Stomach (tissue), 9 donors: ENCODE data around the gene HPN. TPM values are rescaled to one million over a fixed set of nuclear protein-coding genes. Genes with fewer than 3 reads are reported as not detected.

Source experiments
- DNase-seq, 2 donors: peaks; one replicate each; pipeline versions ENCODE4 v3.0.0 to v3.0.0-alpha.2; 2013 to 2019
- H3K27ac ChIP-seq, 5 donors: fragments of 200-600 bp in 4 of 5; sonication (generic) in 4 of 5; one replicate each; pipeline ENCODE4 v1.5.1; 2013 to 2019; ENCODE audit warnings: mild to moderate bottlenecking in 1 of 5, moderate library complexity in 1 of 5
- H3K27me3 ChIP-seq, 3 donors: fragments of 200-600 bp; sonication (generic); one replicate each; pipeline ENCODE4 v1.5.1; 2017 to 2019; ENCODE audit warnings: mixed run types in 1 of 3
- H3K36me3 ChIP-seq, 4 donors: fragments of 200-600 bp; sonication (generic); 1 replicate in 3 of 4; 2 replicates in 1 of 4; pipeline ENCODE4 v1.5.1; 2016 to 2019
- H3K4me1 ChIP-seq, 4 donors: fragments of 200-600 bp; sonication (generic); one replicate each; pipeline ENCODE4 v1.5.1; 2016 to 2019
- H3K4me3 ChIP-seq, 4 donors: fragments of 200-600 bp; sonication (generic) in 3 of 4; one replicate each; pipeline ENCODE4 v1.5.1; 2016 to 2019; ENCODE audit warnings: mild to moderate bottlenecking in 1 of 4
- H3K9me3 ChIP-seq, 4 donors: fragments of 200-600 bp; sonication (generic); one replicate each; pipeline ENCODE4 v1.5.1; 2016 to 2019
- EP300 ChIP-seq: sonication (generic); formaldehyde crosslinking; IDR thresholded peaks from one replicate; pipeline ENCODE4 v1.6.1; 2017; ENCODE audit warnings: antibody characterized with exemption
- POLR2A ChIP-seq, 4 donors: fragments of 450-650 bp; IDR thresholded peaks; one replicate each; pipeline ENCODE4 v1.6.1; 2016; ENCODE audit warnings: antibody characterized with exemption in 4 of 4, control low read depth in 2 of 4, mild to moderate bottlenecking in 1 of 4, moderate library complexity in 1 of 4
- POLR2AphosphoS5 ChIP-seq, 3 donors: sonication (generic); formaldehyde crosslinking; IDR thresholded peaks; one replicate each; pipeline ENCODE4 v1.6.1; 2016; ENCODE audit warnings: antibody characterized with exemption in 3 of 3
- WGBS, 5 donors: extraction: QIAGEN DNeasy Blood & Tissue Kit in 3 of 5; methylation state at CpG; one replicate each; pipeline versions ENCODE4 v1.1.5 to v1.1.7; 2013 to 2018; 5-methylcytosine and 5-hydroxymethylcytosine counted together
- intact Hi-C: fragments of 100-400 bp; cut with DNase I; formaldehyde crosslinking; loops from one replicate; pipeline ENCODE4 v1.15.1; 2023; ENCODE audit warnings: low total_unique reads
- polyA plus RNA-seq, 3 donors: library from polyadenylated mRNA; stranded (reverse); fragments of 200-250 nt; gene quantifications; one replicate each; pipeline ENCODE4 v1.2.3, GENCODE V29; 2013
- total RNA-seq, 5 donors: library from RNA; depleted of rRNA; stranded (reverse); fragments of >200 nt; gene quantifications; one replicate each; pipeline versions ENCODE4 v1.1.0 to v1.2.3, GENCODE V29; 2014 to 2016
- TF ChIP-seq, protein P1 (sequence below), 7 experiments: fragments of 450-650 bp in 4 of 7; fragments of 200-600 bp in 3 of 7; sonication (generic) in 3 of 7; IDR thresholded peaks; one replicate each; pipeline ENCODE4 v1.5.1; 2016 to 2019; ENCODE audit warnings: antibody characterized with exemption in 7 of 7, control low read depth in 2 of 7, mild to moderate bottlenecking in 1 of 7
- donor health status: healthy with polysubstance abuse.
- donor health status: Bipolar disorder and iron deficiency.
- donor health status: healthy.

HPN gene
- total and polyA plus RNA-seq, 8 donors, result 14.7 to 45.2 (median 28.6) TPM; not detected in 1

DNA sequence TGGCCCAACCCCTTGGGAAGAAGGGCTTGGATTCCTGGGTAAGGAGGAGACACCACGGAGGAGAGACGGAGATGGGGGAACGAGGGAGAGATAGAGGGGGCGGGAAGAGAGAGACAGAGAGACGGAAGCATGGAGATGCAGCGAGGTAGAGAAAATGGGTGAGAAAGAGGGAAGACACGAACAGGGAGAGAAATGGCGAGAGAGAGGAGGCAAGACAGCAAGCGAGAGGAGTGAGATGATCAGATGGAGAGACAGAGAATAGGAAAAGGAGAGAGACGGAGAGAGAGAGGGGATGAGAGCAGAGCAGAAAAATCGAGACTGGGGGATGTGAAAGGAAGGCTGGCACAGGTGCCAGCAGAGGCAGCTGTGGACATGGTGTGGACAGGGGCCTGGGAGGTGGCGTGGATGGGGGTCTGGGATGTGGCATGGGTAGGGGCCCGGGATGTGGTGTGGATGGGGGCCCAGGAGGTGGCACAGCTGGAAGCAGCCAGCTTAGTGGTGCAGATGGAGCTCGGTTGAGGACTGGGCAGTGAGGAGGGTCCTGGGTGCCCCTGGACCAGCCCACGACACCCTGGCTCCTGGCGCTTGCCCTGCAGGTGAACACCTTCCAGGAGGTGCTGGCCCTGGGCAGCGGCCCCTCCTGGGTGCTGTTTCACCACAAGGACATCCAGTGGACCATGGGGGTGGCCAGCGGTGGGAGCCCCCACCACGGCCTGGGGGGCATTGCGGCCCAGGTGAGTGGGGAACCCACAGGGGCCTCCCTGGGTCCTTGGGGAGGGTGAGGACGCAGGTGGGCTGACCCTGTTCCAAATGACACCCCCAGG is 33.9 kb downstream of the HPN start:
- whole genome bisulfite sequencing, 5 donors, result 87 to 93% (median 90%) methylated on average over 17 to 21 of the region's 21 CpGs
- Histone ChIP-seq H3K4me1 (no peaks in the 10 kb centered on the region), H3K4me3 (no peak overlapping the region), H3K36me3 (no peaks in the 10 kb centered on the region), H3K27me3 (no peaks in the 10 kb centered on the region), H3K27ac (no peak overlapping the region), H3K9me3 (peaks cover 0 to 5% (median 3%) of the 10 kb centered on the region in 4 donors)
- no peak for DNase-seq
- TF ChIP-seq, protein P1, sequence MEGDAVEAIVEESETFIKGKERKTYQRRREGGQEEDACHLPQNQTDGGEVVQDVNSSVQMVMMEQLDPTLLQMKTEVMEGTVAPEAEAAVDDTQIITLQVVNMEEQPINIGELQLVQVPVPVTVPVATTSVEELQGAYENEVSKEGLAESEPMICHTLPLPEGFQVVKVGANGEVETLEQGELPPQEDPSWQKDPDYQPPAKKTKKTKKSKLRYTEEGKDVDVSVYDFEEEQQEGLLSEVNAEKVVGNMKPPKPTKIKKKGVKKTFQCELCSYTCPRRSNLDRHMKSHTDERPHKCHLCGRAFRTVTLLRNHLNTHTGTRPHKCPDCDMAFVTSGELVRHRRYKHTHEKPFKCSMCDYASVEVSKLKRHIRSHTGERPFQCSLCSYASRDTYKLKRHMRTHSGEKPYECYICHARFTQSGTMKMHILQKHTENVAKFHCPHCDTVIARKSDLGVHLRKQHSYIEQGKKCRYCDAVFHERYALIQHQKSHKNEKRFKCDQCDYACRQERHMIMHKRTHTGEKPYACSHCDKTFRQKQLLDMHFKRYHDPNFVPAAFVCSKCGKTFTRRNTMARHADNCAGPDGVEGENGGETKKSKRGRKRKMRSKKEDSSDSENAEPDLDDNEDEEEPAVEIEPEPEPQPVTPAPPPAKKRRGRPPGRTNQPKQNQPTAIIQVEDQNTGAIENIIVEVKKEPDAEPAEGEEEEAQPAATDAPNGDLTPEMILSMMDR (IDR thresholded peaks at IDR 0.05), result no peak
- intact Hi-C loops, result no loop called here

DNA sequence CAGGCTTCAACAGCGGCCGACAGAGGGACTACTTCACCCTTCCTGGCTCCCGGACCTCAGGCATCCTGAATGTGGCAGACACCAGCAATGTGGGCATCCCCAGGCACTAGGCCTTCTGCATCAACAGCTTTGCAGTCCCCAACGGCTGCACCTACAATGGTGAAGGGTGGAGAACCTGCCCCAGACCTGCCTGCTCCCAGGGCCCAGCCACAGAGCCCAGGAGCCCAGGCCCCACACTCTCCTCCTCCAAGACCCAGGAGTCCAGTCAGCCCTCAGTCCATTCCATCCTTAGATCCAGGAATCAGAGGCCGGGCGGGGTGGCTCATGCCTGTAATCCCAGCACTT is 34.5 kb downstream of the HPN start:
- no peaks in the 10 kb centered on the region for H3K9me3 ChIP-seq
- DNase-seq, result no peak
- no peaks in the 10 kb centered on the region for H3K27me3 ChIP-seq
- WGBS, 5 donors, result 78 to 94% (median 87%) methylated on average over 2 to 6 of the region's 6 CpGs; no CpG with 5 or more reads in 1 of the 5 donors
- H3K36me3 ChIP-seq, result no peaks in the 10 kb centered on the region
- no peaks in the 10 kb centered on the region for H3K4me1 ChIP-seq
- H3K4me3 ChIP-seq, result no peak overlapping the region
- TF ChIP-seq, protein P1 (IDR thresholded peaks at IDR 0.05), result no peak
- TF ChIP-seq POLR2AphosphoS5 (IDR thresholded peaks at IDR 0.05), result no peak
- TF ChIP-seq EP300, result no peak
- TF ChIP-seq POLR2A (IDR thresholded peaks at IDR 0.05), result no peak
- intact Hi-C loops, result no loop called here
- H3K27ac ChIP-seq, result no peak overlapping the region

DNA sequence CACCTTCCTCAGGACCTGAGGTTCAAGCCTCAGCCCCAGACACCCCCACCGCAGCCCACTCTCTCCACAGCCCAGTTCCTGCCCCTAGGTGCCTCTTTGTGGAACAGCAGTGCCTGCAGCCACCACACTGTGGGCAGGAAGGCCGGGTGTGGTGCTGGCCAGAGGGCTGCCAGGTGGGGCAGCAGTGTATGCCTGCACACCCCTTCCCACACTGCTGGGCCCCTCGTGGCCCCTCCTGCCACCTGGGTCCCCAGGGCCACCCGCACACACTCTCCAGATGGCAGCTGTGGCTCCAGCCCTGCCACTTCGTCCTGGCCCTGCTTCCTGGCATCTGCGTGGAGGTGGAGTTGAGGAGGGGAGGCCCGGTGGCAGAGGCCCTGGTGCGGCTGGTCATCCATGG is 35.1 kb downstream of the HPN start:
- intact Hi-C loops, result no loop called here
- DNase-seq, result no peak

DNA sequence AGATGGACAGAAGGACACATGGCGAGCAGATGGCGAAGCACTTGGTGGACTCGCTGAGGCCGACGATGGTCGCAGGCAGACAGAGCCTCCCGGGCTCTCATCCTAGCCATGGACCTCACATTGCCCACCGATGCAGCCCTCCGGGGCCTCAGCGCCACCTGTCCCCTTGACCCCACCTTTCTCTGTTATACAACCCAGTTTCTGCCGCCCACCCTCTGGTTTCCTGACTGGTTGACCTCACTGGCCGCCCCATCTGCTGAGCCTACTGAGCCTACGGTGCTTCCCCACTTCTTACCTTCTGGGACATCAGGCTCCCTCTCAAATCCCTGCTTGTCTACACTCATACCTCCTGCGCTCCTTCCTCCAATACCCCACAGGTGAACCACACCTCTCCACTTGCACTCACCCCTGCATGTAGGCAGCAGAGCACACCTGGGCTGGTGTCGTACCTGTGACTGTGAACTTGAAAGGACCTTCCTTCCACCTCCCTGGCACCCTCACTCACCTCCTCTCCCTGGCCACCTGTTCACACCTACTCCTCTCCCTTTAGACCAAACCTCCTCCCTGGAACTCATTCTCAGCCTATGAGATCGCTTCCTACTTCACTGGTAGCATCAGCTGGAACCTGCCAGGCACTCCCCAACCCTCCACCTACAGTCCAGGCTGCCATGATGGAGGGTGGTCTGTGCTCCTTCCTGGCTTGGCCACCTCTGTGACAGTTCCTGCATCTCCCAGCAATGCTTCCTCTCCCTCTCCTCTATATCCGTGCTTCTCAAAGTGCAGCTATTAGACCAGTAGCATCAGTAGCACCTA is 36.1 kb downstream of the HPN start:
- no peaks in the 10 kb centered on the region for H3K4me1 ChIP-seq
- TF ChIP-seq, protein P1 (IDR thresholded peaks at IDR 0.05), result no peak
- no peak for TF ChIP-seq POLR2A (IDR thresholded peaks at IDR 0.05)
- no peak for TF ChIP-seq POLR2AphosphoS5 (IDR thresholded peaks at IDR 0.05)
- TF ChIP-seq EP300, result no peak
- WGBS, 5 donors, result 85 to 93% (median 91%) methylated on average over 17 of the region's 17 CpGs
- H3K9me3 ChIP-seq, result no peaks in the 10 kb centered on the region
- intact Hi-C loops, result no loop called here
- H3K36me3 ChIP-seq, result no peaks in the 10 kb centered on the region
- no peak overlapping the region for H3K4me3 ChIP-seq
- no peak for DNase-seq
- no peaks in the 10 kb centered on the region for H3K27me3 ChIP-seq
- H3K27ac ChIP-seq, result no peak overlapping the region

More for the DNA sequence above, 35.1 kb downstream of the HPN start:
- Histone ChIP-seq H3K27ac (no peak overlapping the region), H3K4me1 (no peaks in the 10 kb centered on the region), H3K4me3 (no peak overlapping the region), H3K9me3 (no peaks in the 10 kb centered on the region), H3K36me3 (no peaks in the 10 kb centered on the region), H3K27me3 (no peaks in the 10 kb centered on the region)
- 60 to 85% (median 70%) methylated on average over 7 to 8 of the region's 8 CpGs for WGBS, 5 donors
- TF ChIP-seq POLR2AphosphoS5 (IDR thresholded peaks at IDR 0.05) (no peak), POLR2A (IDR thresholded peaks at IDR 0.05) (no peak)
- TF ChIP-seq, protein P1 (IDR thresholded peaks at IDR 0.05), result no peak
